ENCODE measurements around the gene SLC36A2. TPM values are rescaled to one million over a fixed set of nuclear protein-coding genes. Genes with fewer than 3 reads are reported as not detected.

SLC36A2 gene
- total RNA-seq, 5 donors from 2014 or later (not counting 1 experiment from before 2014, with no cell fraction given) = not detected

- ChIA-PET CTCF (interaction anchor here in 1 of 2 donors (1.0 kb wide), 1 partner anchor 119 kb away, joined by 3 read pairs; no protein-coding TSS in a partner anchor), POLR2A (no interaction called here)
- Histone ChIP-seq H3K9me3 (no peaks in the 10 kb centered on the region), H3K36me3 (ENCODE audit: control insufficient read depth in 2 of 2, extremely low read depth in 1 of 2, insufficient read depth in 1 of 2, low read length in 1 of 2) (no peaks in the 10 kb centered on the region), H3K4me3 (ENCODE audit: control insufficient read depth in 1 of 2, extremely low read depth in 1 of 2, low read length in 1 of 2) (no peak overlapping the region), H3K27ac (ENCODE audit: low read length) (no peak overlapping the region), H3K4me1 (ENCODE audit: control insufficient read depth in 1 of 2, extremely low read depth in 1 of 2, insufficient read depth in 2 of 2, low read length in 2 of 2) (no peaks in the 10 kb centered on the region), H3K27me3 (replicated peaks in 1 of 2; ENCODE audit: control insufficient read depth in 2 of 2, extremely low read depth in 1 of 2, insufficient read depth in 2 of 2, low read length in 1 of 2) (no peaks in the 10 kb centered on the region)
- H3K4me3 Mint-ChIP-seq = no peak overlapping the region
- H3K9me3 Mint-ChIP-seq = no peaks in the 10 kb centered on the region
- no peaks in the 10 kb centered on the region for H3K36me3 Mint-ChIP-seq
- H3K4me1 Mint-ChIP-seq = peaks cover 0 to 2% (median 0%) of the 10 kb centered on the region in 3 donors
- H3K27ac Mint-ChIP-seq = no peak overlapping the region
- DNase-seq = peak in 1 of 35 experiments; percentile 11
- 100% methylated on average over 1 of the region's 8 CpGs for WGBS (ENCODE audit: insufficient coverage)
- H3K27me3 Mint-ChIP-seq = no peaks in the 10 kb centered on the region
- no peak for ATAC-seq (replicated peaks in 1 of 4)
Observed at GRCh38 chr5:151284392-151284967, 62.9 kb downstream of the SLC36A2 start.

- Histone ChIP-seq H3K27ac (ENCODE audit: low read length) (no peak overlapping the region), H3K9me3 (no peaks in the 10 kb centered on the region), H3K4me3 (ENCODE audit: control insufficient read depth in 1 of 2, extremely low read depth in 1 of 2, low read length in 1 of 2) (no peak overlapping the region), H3K4me1 (ENCODE audit: control insufficient read depth in 1 of 2, extremely low read depth in 1 of 2, insufficient read depth in 2 of 2, low read length in 2 of 2) (no peaks in the 10 kb centered on the region), H3K27me3 (replicated peaks in 1 of 2; ENCODE audit: control insufficient read depth in 2 of 2, extremely low read depth in 1 of 2, insufficient read depth in 2 of 2, low read length in 1 of 2) (peaks cover 0 to 3% of the 10 kb centered on the region in 2 experiments), H3K36me3 (ENCODE audit: control insufficient read depth in 2 of 2, extremely low read depth in 1 of 2, insufficient read depth in 1 of 2, low read length in 1 of 2) (no peaks in the 10 kb centered on the region)
- Mint-ChIP-seq H3K27ac (no peak overlapping the region), H3K4me3 (no peak overlapping the region), H3K9me3 (no peaks in the 10 kb centered on the region), H3K4me1 (peaks cover 0 to 2% (median 0%) of the 10 kb centered on the region in 3 donors), H3K36me3 (no peaks in the 10 kb centered on the region), H3K27me3 (no peaks in the 10 kb centered on the region)
- ATAC-seq (replicated peaks in 1 of 4) (no peak), DNase-seq (no peak)
- WGBS (ENCODE audit: insufficient coverage) = 100% methylated on average over 1 of the region's 4 CpGs
- CTCF ChIA-PET = no interaction called here
- POLR2A ChIA-PET = no interaction called here
Observed at GRCh38 chr5:151283120-151283825, 64.1 kb downstream of the SLC36A2 start.

GRCh38 chr5:151281001-151281639 lies 66.2 kb downstream of the SLC36A2 start:
- Mint-ChIP-seq H3K36me3 (no peaks in the 10 kb centered on the region), H3K27me3 (no peaks in the 10 kb centered on the region), H3K27ac (no peak overlapping the region), H3K4me1 (no peaks in the 10 kb centered on the region), H3K9me3 (no peaks in the 10 kb centered on the region), H3K4me3 (no peak overlapping the region)
- Histone ChIP-seq H3K4me3 (ENCODE audit: control insufficient read depth in 1 of 2, extremely low read depth in 1 of 2, low read length in 1 of 2) (no peak overlapping the region), H3K4me1 (ENCODE audit: control insufficient read depth in 1 of 2, extremely low read depth in 1 of 2, insufficient read depth in 2 of 2, low read length in 2 of 2) (no peaks in the 10 kb centered on the region), H3K9me3 (no peaks in the 10 kb centered on the region), H3K27me3 (replicated peaks in 1 of 2; ENCODE audit: control insufficient read depth in 2 of 2, extremely low read depth in 1 of 2, insufficient read depth in 2 of 2, low read length in 1 of 2) (peaks cover 0 to 3% of the 10 kb centered on the region in 2 experiments), H3K36me3 (ENCODE audit: control insufficient read depth in 2 of 2, extremely low read depth in 1 of 2, insufficient read depth in 1 of 2, low read length in 1 of 2) (no peaks in the 10 kb centered on the region), H3K27ac (ENCODE audit: low read length) (no peak overlapping the region)
- DNase-seq = no peak
- WGBS (ENCODE audit: insufficient coverage) = 89% methylated on average over 8 of the region's 13 CpGs
- no peak for ATAC-seq (replicated peaks in 1 of 4)
- ChIA-PET POLR2A (no interaction called here), CTCF (no interaction called here)

GRCh38 chr5:151280443-151280842 lies 66.9 kb downstream of the SLC36A2 start:
- no peak overlapping the region for H3K4me3 Mint-ChIP-seq
- no peaks in the 10 kb centered on the region for H3K27me3 Mint-ChIP-seq
- ChIA-PET POLR2A (no interaction called here), CTCF (no interaction called here)
- H3K36me3 Mint-ChIP-seq = no peaks in the 10 kb centered on the region
- Histone ChIP-seq H3K27ac (ENCODE audit: low read length) (no peak overlapping the region), H3K4me1 (ENCODE audit: control insufficient read depth in 1 of 2, extremely low read depth in 1 of 2, insufficient read depth in 2 of 2, low read length in 2 of 2) (no peaks in the 10 kb centered on the region), H3K4me3 (ENCODE audit: control insufficient read depth in 1 of 2, extremely low read depth in 1 of 2, low read length in 1 of 2) (no peak overlapping the region), H3K9me3 (no peaks in the 10 kb centered on the region), H3K36me3 (ENCODE audit: control insufficient read depth in 2 of 2, extremely low read depth in 1 of 2, insufficient read depth in 1 of 2, low read length in 1 of 2) (no peaks in the 10 kb centered on the region), H3K27me3 (replicated peaks in 1 of 2; ENCODE audit: control insufficient read depth in 2 of 2, extremely low read depth in 1 of 2, insufficient read depth in 2 of 2, low read length in 1 of 2) (peaks cover 0 to 3% of the 10 kb centered on the region in 2 experiments)
- DNase-seq (no peak), ATAC-seq (replicated peaks in 1 of 4) (no peak)
- H3K4me1 Mint-ChIP-seq = no peaks in the 10 kb centered on the region
- H3K27ac Mint-ChIP-seq = no peak overlapping the region
- WGBS (ENCODE audit: insufficient coverage) = no CpG with 5 or more reads among the region's 2 CpGs
- no peaks in the 10 kb centered on the region for H3K9me3 Mint-ChIP-seq

GRCh38 chr5:151278845-151279244 lies 68.5 kb downstream of the SLC36A2 start:
- ATAC-seq (replicated peaks in 1 of 4) (no peak), DNase-seq (no peak)
- Mint-ChIP-seq H3K27ac (no peak overlapping the region), H3K4me3 (no peak overlapping the region), H3K4me1 (no peaks in the 10 kb centered on the region), H3K27me3 (no peaks in the 10 kb centered on the region), H3K9me3 (no peaks in the 10 kb centered on the region), H3K36me3 (no peaks in the 10 kb centered on the region)
- no CpG with 5 or more reads among the region's 5 CpGs for WGBS (ENCODE audit: insufficient coverage)
- Histone ChIP-seq H3K9me3 (no peaks in the 10 kb centered on the region), H3K4me3 (ENCODE audit: control insufficient read depth in 1 of 2, extremely low read depth in 1 of 2, low read length in 1 of 2) (no peak overlapping the region), H3K36me3 (ENCODE audit: control insufficient read depth in 2 of 2, extremely low read depth in 1 of 2, insufficient read depth in 1 of 2, low read length in 1 of 2) (no peaks in the 10 kb centered on the region), H3K27ac (ENCODE audit: low read length) (no peak overlapping the region), H3K4me1 (ENCODE audit: control insufficient read depth in 1 of 2, extremely low read depth in 1 of 2, insufficient read depth in 2 of 2, low read length in 2 of 2) (no peaks in the 10 kb centered on the region), H3K27me3 (replicated peaks in 1 of 2; ENCODE audit: control insufficient read depth in 2 of 2, extremely low read depth in 1 of 2, insufficient read depth in 2 of 2, low read length in 1 of 2) (peaks cover 0 to 3% of the 10 kb centered on the region in 2 experiments)
- POLR2A ChIA-PET = no interaction called here
- CTCF ChIA-PET = no interaction called here

- DNase-seq (no peak), ATAC-seq (replicated peaks in 1 of 4) (no peak)
- no peak overlapping the region for H3K4me3 ChIP-seq (ENCODE audit: control insufficient read depth in 1 of 2, extremely low read depth in 1 of 2, low read length in 1 of 2)
- Mint-ChIP-seq H3K4me1 (no peaks in the 10 kb centered on the region), H3K9me3 (no peaks in the 10 kb centered on the region), H3K4me3 (no peak overlapping the region), H3K27ac (no peak overlapping the region), H3K36me3 (no peaks in the 10 kb centered on the region), H3K27me3 (no peaks in the 10 kb centered on the region)
- ChIA-PET CTCF (no interaction called here), POLR2A (no interaction called here)
- H3K27ac ChIP-seq (ENCODE audit: low read length) = no peak overlapping the region
- peaks cover 0 to 3% of the 10 kb centered on the region in 2 experiments for H3K27me3 ChIP-seq (replicated peaks in 1 of 2; ENCODE audit: control insufficient read depth in 2 of 2, extremely low read depth in 1 of 2, insufficient read depth in 2 of 2, low read length in 1 of 2)
- H3K9me3 ChIP-seq = no peaks in the 10 kb centered on the region
- WGBS (ENCODE audit: insufficient coverage) = no CpG with 5 or more reads among the region's 2 CpGs
- no peaks in the 10 kb centered on the region for H3K4me1 ChIP-seq (ENCODE audit: control insufficient read depth in 1 of 2, extremely low read depth in 1 of 2, insufficient read depth in 2 of 2, low read length in 2 of 2)
- H3K36me3 ChIP-seq (ENCODE audit: control insufficient read depth in 2 of 2, extremely low read depth in 1 of 2, insufficient read depth in 1 of 2, low read length in 1 of 2) = no peaks in the 10 kb centered on the region
Observed at GRCh38 chr5:151275803-151276202, 71.6 kb downstream of the SLC36A2 start.
